ENCODE results near the gene RAB28.

GRCh38 chr4:13327991-13328390 is 156.1 kb downstream of the RAB28 start:
- TF ChIP-seq, protein P1, sequence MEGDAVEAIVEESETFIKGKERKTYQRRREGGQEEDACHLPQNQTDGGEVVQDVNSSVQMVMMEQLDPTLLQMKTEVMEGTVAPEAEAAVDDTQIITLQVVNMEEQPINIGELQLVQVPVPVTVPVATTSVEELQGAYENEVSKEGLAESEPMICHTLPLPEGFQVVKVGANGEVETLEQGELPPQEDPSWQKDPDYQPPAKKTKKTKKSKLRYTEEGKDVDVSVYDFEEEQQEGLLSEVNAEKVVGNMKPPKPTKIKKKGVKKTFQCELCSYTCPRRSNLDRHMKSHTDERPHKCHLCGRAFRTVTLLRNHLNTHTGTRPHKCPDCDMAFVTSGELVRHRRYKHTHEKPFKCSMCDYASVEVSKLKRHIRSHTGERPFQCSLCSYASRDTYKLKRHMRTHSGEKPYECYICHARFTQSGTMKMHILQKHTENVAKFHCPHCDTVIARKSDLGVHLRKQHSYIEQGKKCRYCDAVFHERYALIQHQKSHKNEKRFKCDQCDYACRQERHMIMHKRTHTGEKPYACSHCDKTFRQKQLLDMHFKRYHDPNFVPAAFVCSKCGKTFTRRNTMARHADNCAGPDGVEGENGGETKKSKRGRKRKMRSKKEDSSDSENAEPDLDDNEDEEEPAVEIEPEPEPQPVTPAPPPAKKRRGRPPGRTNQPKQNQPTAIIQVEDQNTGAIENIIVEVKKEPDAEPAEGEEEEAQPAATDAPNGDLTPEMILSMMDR (IDR thresholded peaks at IDR 0.05; ENCODE audit: low read length), result no peak
- TF ChIP-seq EZH2 (IDR thresholded peaks at IDR 0.05; ENCODE audit: borderline replicate concordance, low read length), result no peak
